Vagina (tissue), 2 donors: ENCODE measurements around the gene HOXB1. TPM values are rescaled to one million over a fixed set of nuclear protein-coding genes. Genes with fewer than 3 reads are reported as not detected.

Experiments used
- DNase-seq, 2 donors: peaks; one replicate each; pipeline ENCODE4 v3.0.0-alpha.2; 2017; ENCODE audit errors: extremely low spot score in 2 of 2
- H3K27ac ChIP-seq: fragments of 200-600 bp; sonication (generic); one replicate; pipeline ENCODE4 v1.5.1; 2019
- H3K27me3 ChIP-seq: fragments of 200-600 bp; sonication (generic); one replicate; pipeline ENCODE4 v1.5.1; 2019
- H3K36me3 ChIP-seq, 2 donors: fragments of 200-600 bp; sonication (generic); one replicate each; pipeline ENCODE4 v1.5.1; 2017 to 2019
- H3K4me1 ChIP-seq: fragments of 200-600 bp; sonication (generic); one replicate; pipeline ENCODE4 v1.5.1; 2019
- H3K4me3 ChIP-seq, 2 donors: fragments of 200-600 bp; sonication (generic); 1 replicate in 1 of 2; 2 replicates in 1 of 2; pipeline ENCODE4 v1.5.1; 2016 to 2019
- H3K9me3 ChIP-seq: fragments of 200-600 bp; sonication (generic); one replicate; pipeline ENCODE4 v1.5.1; 2019
- POLR2A ChIP-seq, 2 donors: fragments of 450-650 bp; IDR thresholded peaks; one replicate each; pipeline ENCODE4 v1.6.1; 2017; ENCODE audit warnings: antibody characterized with exemption in 2 of 2, mild to moderate bottlenecking in 2 of 2, moderate library complexity in 2 of 2
- POLR2AphosphoS5 ChIP-seq, 2 donors: sonication (generic); formaldehyde crosslinking; IDR thresholded peaks; one replicate each; pipeline ENCODE4 v1.9.0; 2017; ENCODE audit warnings: antibody characterized with exemption in 2 of 2, mild to moderate bottlenecking in 2 of 2, low read depth in 1 of 2; ENCODE audit not compliant: insufficient read depth in 1 of 2
- intact Hi-C: fragments of 100-400 bp; cut with DNase I; formaldehyde crosslinking; loops from one replicate; pipeline ENCODE4 v1.15.1; 2023
- total RNA-seq: library from RNA; depleted of rRNA; stranded (reverse); fragments of >200 nt; gene quantifications from one replicate; pipeline ENCODE4 v1.2.3, GENCODE V29; 2016
- TF ChIP-seq, protein P1 (sequence below), 3 experiments: fragments of 450-650 bp in 2 of 3; fragments of 200-600 bp in 1 of 3; sonication (generic) in 1 of 3; IDR thresholded peaks; one replicate each; pipeline ENCODE4 v1.5.1; 2017 to 2019; ENCODE audit warnings: antibody characterized with exemption in 3 of 3, mild to moderate bottlenecking in 2 of 3, moderate library complexity in 2 of 3

The HOXB1 gene
- total RNA-seq, 1 donor from 2014 or later = not detected

DNA sequence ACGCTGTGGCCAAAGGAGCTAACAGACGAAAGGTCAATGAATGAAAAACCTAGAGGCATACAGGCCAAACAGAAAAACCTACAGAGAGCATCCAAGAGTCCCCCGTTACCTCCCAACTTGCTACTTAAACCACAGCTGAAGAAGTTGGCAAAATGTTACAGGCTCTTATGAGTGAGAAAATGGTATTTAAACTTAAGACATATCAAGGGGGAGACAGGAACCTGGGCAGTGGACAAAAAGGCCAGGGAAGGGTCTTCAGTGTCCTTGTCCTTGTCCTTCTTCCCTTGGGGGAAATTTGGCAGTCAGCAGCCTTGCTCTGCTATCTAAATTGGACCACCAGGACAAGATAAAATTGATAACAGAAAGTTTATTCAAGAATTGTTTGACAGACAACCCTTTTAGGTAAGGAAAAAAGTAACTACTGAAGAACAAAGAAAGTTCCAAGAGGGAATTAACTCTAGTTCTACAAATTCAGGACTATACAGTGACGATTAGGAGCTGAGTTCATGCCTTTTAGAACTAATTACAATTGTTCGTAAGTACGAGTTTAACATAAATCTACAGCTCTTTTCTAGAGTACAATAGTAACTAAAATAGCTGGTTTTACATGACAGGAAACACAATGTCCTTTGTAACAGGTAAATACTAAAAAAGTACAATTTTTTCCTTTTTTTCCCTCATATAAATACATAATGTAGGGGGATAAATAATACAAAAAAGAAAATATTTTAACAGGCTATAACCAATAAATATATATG, 17.9 kb upstream of the HOXB1 start:
- Histone ChIP-seq H3K27me3 (no peaks in the 10 kb centered on the region), H3K4me1 (peaks cover 32% of the 10 kb centered on the region), H3K4me3 (no peak overlapping the region), H3K27ac (no peak overlapping the region), H3K9me3 (no peaks in the 10 kb centered on the region), H3K36me3 (no peaks in the 10 kb centered on the region)
- no peak for DNase-seq
- intact Hi-C loops = no loop called here
- no peak for TF ChIP-seq POLR2AphosphoS5 (IDR thresholded peaks at IDR 0.05; ENCODE audit: insufficient read depth in 1 of 2, low read depth in 1 of 2)
- TF ChIP-seq POLR2A (IDR thresholded peaks at IDR 0.05) = no peak
- TF ChIP-seq, protein P1, sequence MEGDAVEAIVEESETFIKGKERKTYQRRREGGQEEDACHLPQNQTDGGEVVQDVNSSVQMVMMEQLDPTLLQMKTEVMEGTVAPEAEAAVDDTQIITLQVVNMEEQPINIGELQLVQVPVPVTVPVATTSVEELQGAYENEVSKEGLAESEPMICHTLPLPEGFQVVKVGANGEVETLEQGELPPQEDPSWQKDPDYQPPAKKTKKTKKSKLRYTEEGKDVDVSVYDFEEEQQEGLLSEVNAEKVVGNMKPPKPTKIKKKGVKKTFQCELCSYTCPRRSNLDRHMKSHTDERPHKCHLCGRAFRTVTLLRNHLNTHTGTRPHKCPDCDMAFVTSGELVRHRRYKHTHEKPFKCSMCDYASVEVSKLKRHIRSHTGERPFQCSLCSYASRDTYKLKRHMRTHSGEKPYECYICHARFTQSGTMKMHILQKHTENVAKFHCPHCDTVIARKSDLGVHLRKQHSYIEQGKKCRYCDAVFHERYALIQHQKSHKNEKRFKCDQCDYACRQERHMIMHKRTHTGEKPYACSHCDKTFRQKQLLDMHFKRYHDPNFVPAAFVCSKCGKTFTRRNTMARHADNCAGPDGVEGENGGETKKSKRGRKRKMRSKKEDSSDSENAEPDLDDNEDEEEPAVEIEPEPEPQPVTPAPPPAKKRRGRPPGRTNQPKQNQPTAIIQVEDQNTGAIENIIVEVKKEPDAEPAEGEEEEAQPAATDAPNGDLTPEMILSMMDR (IDR thresholded peaks at IDR 0.05) = no peak

DNA sequence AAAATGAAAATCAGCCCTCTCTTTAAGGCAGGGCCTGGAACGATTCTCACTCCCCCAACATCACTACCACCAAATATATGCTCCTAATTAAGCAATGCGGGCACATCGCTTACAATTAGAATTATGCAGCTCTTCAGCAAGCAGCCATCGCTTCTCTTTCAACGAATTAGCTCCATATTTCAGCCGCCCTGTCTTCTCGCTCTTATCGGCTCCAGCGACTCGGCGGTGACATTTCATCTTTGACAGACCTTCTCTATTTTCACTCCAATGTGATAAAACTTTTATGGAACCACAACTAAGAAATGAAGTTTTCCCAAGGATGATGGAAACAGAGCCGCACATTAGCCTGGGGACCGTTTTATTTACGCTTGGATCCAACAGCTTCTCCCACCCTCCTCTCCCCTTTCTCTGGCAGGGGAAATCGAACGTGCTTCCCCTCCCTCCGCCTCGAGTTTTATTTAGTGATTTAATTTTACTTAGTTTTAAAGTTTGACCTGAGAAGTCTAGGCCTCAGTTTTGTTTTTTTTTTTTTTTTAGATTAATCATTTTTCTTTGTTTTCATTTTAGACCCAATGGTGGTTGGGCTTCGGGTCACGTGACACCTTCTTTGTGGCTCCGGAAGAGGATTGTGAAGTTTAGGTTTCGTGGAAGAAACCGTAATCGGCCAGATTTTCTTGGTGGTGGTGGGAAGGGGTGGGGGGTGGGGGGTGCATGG, 17.2 kb upstream of the HOXB1 start:
- intact Hi-C loops = no loop called here
- Histone ChIP-seq H3K9me3 (no peaks in the 10 kb centered on the region), H3K27ac (no peak overlapping the region), H3K4me3 (peak overlapping the region; percentile 6 to 17), H3K27me3 (no peaks in the 10 kb centered on the region), H3K4me1 (peaks cover 32% of the 10 kb centered on the region), H3K36me3 (no peaks in the 10 kb centered on the region)
- TF ChIP-seq POLR2A (IDR thresholded peaks at IDR 0.05) = no peak
- no peak for TF ChIP-seq POLR2AphosphoS5 (IDR thresholded peaks at IDR 0.05; ENCODE audit: insufficient read depth in 1 of 2, low read depth in 1 of 2)
- TF ChIP-seq, protein P1 (IDR thresholded peaks at IDR 0.05) = no peak
- DNase-seq = no peak

GRCh38 chr17:48546924-48547807, 16.4 kb upstream of the HOXB1 start:
- no peak for DNase-seq
- no peaks in the 10 kb centered on the region for H3K27me3 ChIP-seq
- peak overlapping the region; percentile 70 for H3K27ac ChIP-seq
- H3K4me3 ChIP-seq = peak overlapping the region; percentile 6 to 17
- H3K36me3 ChIP-seq = no peaks in the 10 kb centered on the region
- H3K4me1 ChIP-seq = peaks cover 34% of the 10 kb centered on the region
- H3K9me3 ChIP-seq = no peaks in the 10 kb centered on the region
- intact Hi-C loops = no loop called here
- TF ChIP-seq POLR2AphosphoS5 (IDR thresholded peaks at IDR 0.05; ENCODE audit: insufficient read depth in 1 of 2, low read depth in 1 of 2) (no peak), POLR2A (IDR thresholded peaks at IDR 0.05) (no peak)
- TF ChIP-seq, protein P1 (IDR thresholded peaks at IDR 0.05) = no peak

GRCh38 chr17:48546137-48546923, 15.5 kb upstream of the HOXB1 start:
- no peak for TF ChIP-seq POLR2AphosphoS5 (IDR thresholded peaks at IDR 0.05; ENCODE audit: insufficient read depth in 1 of 2, low read depth in 1 of 2)
- TF ChIP-seq POLR2A (IDR thresholded peaks at IDR 0.05) = no peak
- TF ChIP-seq, protein P1 (IDR thresholded peaks at IDR 0.05) = no peak
- Histone ChIP-seq H3K4me3 (peak overlapping the region; percentile 6 to 17), H3K9me3 (no peaks in the 10 kb centered on the region), H3K4me1 (peaks cover 40% of the 10 kb centered on the region), H3K27ac (peak overlapping the region; percentile 70), H3K27me3 (no peaks in the 10 kb centered on the region), H3K36me3 (no peaks in the 10 kb centered on the region)
- DNase-seq = no peak
- intact Hi-C loops = no loop called here
